OCI-M2 (cell line): Measurements from ENCODE around the gene RADX.

Experiments used
- DNase-seq: peaks from one replicate; lab custom pipeline; 2025; ENCODE audit not compliant: unreplicated experiment; lab: John Stamatoyannopoulos, UW

RADX gene

GRCh38 chrX:106692425-106693065, 80.8 kb downstream of the RADX start:
- DNase-seq, result no peak

DNA sequence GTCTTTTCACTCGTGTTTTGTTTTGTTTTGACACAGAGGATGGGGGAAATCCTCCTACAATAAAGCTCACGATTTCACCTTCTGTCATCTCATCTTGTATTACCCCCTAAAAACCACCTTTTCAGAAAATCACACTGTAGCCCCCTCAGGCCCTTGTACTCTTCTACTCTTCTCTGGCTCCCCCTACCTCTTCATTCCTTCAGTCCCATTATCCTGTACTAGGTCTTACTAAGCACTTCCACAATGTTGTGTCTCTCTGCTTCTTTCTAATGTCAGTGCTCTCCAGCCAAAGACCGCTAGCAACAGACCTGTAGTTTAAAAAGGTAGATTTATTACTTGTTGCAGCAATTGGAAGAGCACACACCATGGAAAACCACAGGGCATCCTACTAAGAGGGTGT, 84.7 kb downstream of the RADX start:
- no peak for DNase-seq

- no peak for DNase-seq
Observed at GRCh38 chrX:106698693-106699092, 86.9 kb downstream of the RADX start.

- DNase-seq, result no peak
Observed at GRCh38 chrX:106702636-106703035, 90.9 kb downstream of the RADX start.

DNA sequence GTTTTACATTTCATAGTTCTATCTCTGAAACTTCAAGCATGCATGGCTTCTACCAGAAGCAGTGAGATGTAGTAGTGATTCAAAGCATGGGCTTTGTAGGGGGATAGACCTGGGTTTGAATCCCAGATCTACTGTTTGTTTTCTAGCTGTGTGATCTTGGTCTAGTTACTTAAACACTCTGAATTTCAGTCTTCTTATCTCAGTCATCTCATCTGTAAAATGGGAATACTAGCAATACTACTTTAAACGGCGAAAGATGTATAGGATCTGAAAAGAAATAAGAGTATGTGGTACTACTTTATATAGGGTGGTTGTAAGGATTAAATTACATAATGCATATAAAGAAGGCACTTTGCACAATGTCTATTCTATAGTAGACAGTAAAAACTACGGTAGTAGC, 94.7 kb downstream of the RADX start:
- no peak for DNase-seq

- no peak for DNase-seq
Observed at GRCh38 chrX:106707771-106708454, 96.1 kb downstream of the RADX start.

- no peak for DNase-seq
Observed at GRCh38 chrX:106710771-106711170, 99.0 kb downstream of the RADX start.

DNA sequence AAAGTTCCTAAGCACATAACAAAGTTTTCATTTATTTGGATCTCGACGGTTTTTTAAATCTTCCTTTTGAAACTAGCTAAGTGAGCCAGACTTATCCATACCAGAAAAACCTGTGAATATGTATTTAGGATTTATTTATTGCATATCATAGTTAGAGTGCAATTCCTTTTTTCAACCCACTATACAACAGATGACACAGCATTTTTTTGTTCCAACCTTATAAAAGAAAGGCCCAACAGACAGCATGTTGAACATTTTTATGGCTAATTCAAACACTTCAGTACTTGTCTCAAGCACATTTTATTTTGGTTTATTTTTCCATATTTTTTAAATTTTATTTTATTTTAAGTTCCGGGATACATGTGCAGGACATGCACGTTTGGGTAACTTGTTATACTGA, 99.6 kb downstream of the RADX start:
- DNase-seq, result no peak

- DNase-seq, result no peak
Observed at GRCh38 chrX:106716004-106716403, 104.2 kb downstream of the RADX start.

DNA sequence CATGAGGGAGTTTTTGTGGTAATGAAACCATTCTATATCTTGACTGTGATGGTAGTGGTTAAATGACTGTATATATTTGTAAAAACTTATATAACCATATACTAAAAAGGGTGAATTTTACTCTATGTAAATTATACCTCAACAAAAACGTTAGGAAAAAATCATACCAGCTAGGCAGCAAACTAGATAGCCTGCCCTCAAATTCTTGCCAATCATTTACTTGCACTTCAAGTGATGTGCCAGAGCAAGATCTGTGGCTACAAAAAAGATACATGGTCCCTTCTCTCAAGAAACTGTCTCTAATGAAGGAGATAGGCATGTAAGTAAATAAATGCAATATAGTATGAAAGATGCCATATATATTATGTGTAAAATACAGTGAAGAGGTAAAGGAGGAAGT, 104.7 kb downstream of the RADX start:
- DNase-seq, result no peak

DNA sequence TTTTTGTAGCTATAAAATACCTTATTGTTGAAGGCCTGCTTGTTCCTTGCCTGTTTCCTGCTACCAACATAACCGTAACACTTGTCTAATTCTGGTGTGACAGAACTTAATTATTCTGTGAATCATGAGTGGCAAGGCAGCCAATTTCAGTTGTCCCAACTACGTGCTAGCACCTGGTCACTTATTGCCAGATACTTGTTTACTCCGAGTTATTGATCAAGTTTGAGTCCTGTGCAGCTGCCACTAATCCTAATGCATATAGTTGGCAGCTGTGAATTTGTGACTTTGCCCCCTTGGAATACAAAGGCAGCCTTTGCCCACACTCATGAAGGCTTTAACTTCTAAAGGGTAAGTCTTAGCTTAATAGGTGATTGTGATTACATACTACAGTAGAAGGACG, 106.9 kb downstream of the RADX start:
- DNase-seq, result no peak

GRCh38 chrX:106725931-106726330, 114.2 kb downstream of the RADX start:
- no peak for DNase-seq

GRCh38 chrX:106726485-106727437, 115.0 kb downstream of the RADX start, which contains the start of gene RNF128:
TSS of gene RNF128 (plus strand) at chrX:106726701. CDS start at chrX:106726914, 213 bp downstream.
- DNase-seq, result no peak

- no peak for DNase-seq
Observed at GRCh38 chrX:106728337-106728736, 116.6 kb downstream of the RADX start.
